SKM-1 (cell line): ENCODE measurements around the gene CPTP.

Source experiments
- DNase-seq: peaks from one replicate; lab custom pipeline; 2025; ENCODE audit not compliant: unreplicated experiment; lab: John Stamatoyannopoulos, UW

Gene CPTP

GRCh38 chr1:1332774-1333480, 8.3 kb downstream of the CPTP start:
- no peak for DNase-seq

GRCh38 chr1:1333551-1334241, 9.1 kb downstream of the CPTP start:
- DNase-seq: no peak

- no peak for DNase-seq
These were observed 10.2 kb downstream of the CPTP start for GRCh38 chr1:1334835-1335234.

GRCh38 chr1:1335283-1335682, 10.7 kb downstream of the CPTP start:
- DNase-seq: no peak

- no peak for DNase-seq
These were observed 11.2 kb downstream of the CPTP start for GRCh38 chr1:1335792-1336248.

GRCh38 chr1:1336446-1336845, 11.8 kb downstream of the CPTP start:
- DNase-seq: no peak

- DNase-seq: no peak
These were observed 12.6 kb downstream of the CPTP start for GRCh38 chr1:1336931-1337792.

- DNase-seq: no peak
These were observed 13.2 kb downstream of the CPTP start for GRCh38 chr1:1337793-1338147.

- DNase-seq: no peak
These were observed 13.7 kb downstream of the CPTP start for GRCh38 chr1:1338278-1338677.

GRCh38 chr1:1340185-1340584, 15.6 kb downstream of the CPTP start:
- no peak for DNase-seq

GRCh38 chr1:1340791-1341548, 16.4 kb downstream of the CPTP start:
- no peak for DNase-seq

- DNase-seq: no peak
These were observed 17.0 kb downstream of the CPTP start for GRCh38 chr1:1341549-1342021.

GRCh38 chr1:1342061-1342562, 17.5 kb downstream of the CPTP start:
- no peak for DNase-seq

GRCh38 chr1:1342584-1343115, 18.0 kb downstream of the CPTP start:
- no peak for DNase-seq

GRCh38 chr1:1343811-1344421, 19.3 kb downstream of the CPTP start:
- no peak for DNase-seq

GRCh38 chr1:1344655-1345361, 20.2 kb downstream of the CPTP start:
- no peak for DNase-seq

- DNase-seq: no peak
These were observed 20.8 kb downstream of the CPTP start for GRCh38 chr1:1345384-1345783.

GRCh38 chr1:1345860-1346500, 21.4 kb downstream of the CPTP start:
- no peak for DNase-seq

- DNase-seq: no peak
These were observed 21.9 kb downstream of the CPTP start for GRCh38 chr1:1346501-1346890.
